ENCODE results near the gene MCL1. TPM values are rescaled to one million over a fixed set of nuclear protein-coding genes. Genes with fewer than 3 reads are reported as not detected.

MCL1 gene
- total and polyA plus RNA-seq, 10 of the 15 experiments (the other 5 are each of a cell fraction or from before 2014, with no cell fraction given) = 18.1 to 148 (median 86.4) TPM

- SMC1A ChIA-PET (ENCODE audit: uncharacterized antibody, unreplicated experiment) = interaction anchor here (1.1 kb wide), 1 partner anchor 69 kb away, joined by 3 read pairs; no protein-coding TSS in a partner anchor
- Histone ChIP-seq H3K4me3 (no peak overlapping the region), H2AFZ (ENCODE audit: control insufficient read depth, low read depth, low read length) (no peak overlapping the region), H3K27me3 (replicated peaks in 1 of 2; ENCODE audit: control insufficient read depth in 2 of 2, insufficient read depth in 2 of 2, low read length in 1 of 2) (no peaks in the 10 kb centered on the region; a peak in 1 of 4 replicates), H3K4me2 (ENCODE audit: control insufficient read depth, insufficient read depth) (no peak overlapping the region), H3K4me1 (ENCODE audit: control insufficient read depth, insufficient read depth, low read length) (peaks cover 3% of the 10 kb centered on the region; the same call in 1 of the 2 replicates), H3K9me3 (replicated peaks; ENCODE audit: control insufficient read depth, insufficient read depth, low read length) (no peaks in the 10 kb centered on the region), H3K27ac (ENCODE audit: control insufficient read depth, insufficient read depth) (no peak overlapping the region), H3K9ac (ENCODE audit: control insufficient read depth, insufficient read depth, low read length) (no peak overlapping the region), H3K79me2 (ENCODE audit: control insufficient read depth, insufficient read depth, low read length) (no peaks in the 10 kb centered on the region), H3K36me3 (ENCODE audit: control insufficient read depth in 2 of 2, insufficient read depth in 2 of 2, low read length in 1 of 2) (no peaks in the 10 kb centered on the region), H4K20me1 (ENCODE audit: control insufficient read depth, insufficient read depth) (no peaks in the 10 kb centered on the region)
- ATAC-seq = peak; percentile 5; the same call in 2 of the 3 replicates
- TF ChIP-seq BCL11A (IDR thresholded peaks at IDR 0.05; ENCODE audit: low read depth, low read length) = no peak
- no peak for TF ChIP-seq GABPA (IDR thresholded peaks at IDR 0.05; ENCODE audit: low read depth)
- TF ChIP-seq HDAC2 (IDR thresholded peaks at IDR 0.05) = no peak
- no peak for TF ChIP-seq MEF2B (IDR thresholded peaks at IDR 0.05; ENCODE audit: partially characterized antibody, poor library complexity, severe bottlenecking)
- no peak for TF ChIP-seq HDGF (IDR thresholded peaks at IDR 0.05)
- TF ChIP-seq IKZF2 (IDR thresholded peaks at IDR 0.05) = no peak
- no peak for TF ChIP-seq PKNOX1 (IDR thresholded peaks at IDR 0.05)
- no peak for TF ChIP-seq ASH2L (IDR thresholded peaks at IDR 0.05; ENCODE audit: borderline replicate concordance, low read depth)
- TF ChIP-seq PRDM15 (CRISPR knock-in tag; IDR thresholded peaks at IDR 0.05) = no peak
- no peak for TF ChIP-seq CEBPZ (IDR thresholded peaks at IDR 0.05; ENCODE audit: low read depth, low read length)
- TF ChIP-seq BMI1 (IDR thresholded peaks at IDR 0.05; ENCODE audit: borderline replicate concordance) = no peak
- no TSS peak for BruUV-seq (replicated peaks)
- POLR2A ChIA-PET = interaction anchor here (0.5 to 0.7 kb wide), 2 partner anchors 13 to 17 kb away, joined by 3 to 6 read pairs; no protein-coding TSS in a partner anchor
- in situ Hi-C loops (cut with MboI) = no loop called here
- CTCF ChIA-PET = interaction anchor here (1.1 to 2.9 kb wide), 3 partner anchors 8 to 20 kb away, joined by 3 to 14 read pairs (median 8); no protein-coding TSS in a partner anchor
- intact Hi-C loops (cut with micrococcal nuclease; ENCODE audit: unreplicated experiment) = no loop called here
- RAD21 ChIA-PET (ENCODE audit: unreplicated experiment) = no interaction called here
- no peak for FAIRE-seq
- DNase-seq (ENCODE audit: low read depth, low spot score) = no peak
- 34% methylated on average over 13 of the region's 13 CpGs for WGBS (ENCODE audit: insufficient coverage, insufficient replicate concordance, low lambda C conversion rate, missing lambda C conversion rate)
Measured at GRCh38 chr1:150552128-150552910, 27.1 kb downstream of the MCL1 start.
